ENCODE results near the gene GNAT1. TPM values are rescaled to one million over a fixed set of nuclear protein-coding genes. Genes with fewer than 3 reads are reported as not detected.

Gene GNAT1
- polyA plus RNA-seq, 1 experiment = not detected

DNA sequence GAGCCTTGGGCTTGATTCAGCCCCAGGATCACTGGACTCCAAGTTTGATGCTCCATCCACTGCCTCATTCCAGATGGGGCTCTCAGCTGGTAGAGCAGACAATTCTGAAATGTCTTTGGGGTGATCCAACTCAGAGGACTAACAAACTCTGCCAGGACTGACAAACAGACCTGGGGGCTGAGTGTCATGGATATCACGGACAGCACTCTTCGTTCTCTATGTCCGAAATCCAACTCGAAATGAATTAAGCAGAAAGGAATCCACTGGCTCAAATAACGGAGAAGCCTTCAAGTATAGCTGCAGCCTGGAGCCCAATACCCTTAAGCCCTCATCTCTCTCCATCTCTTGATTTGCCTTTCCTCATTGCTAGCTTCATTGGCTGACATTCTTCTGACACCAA, 27.9 kb downstream of the GNAT1 start:
- no peak for TF ChIP-seq CTCF (IDR thresholded peaks at IDR 0.05; ENCODE audit: insufficient read depth, low read depth, low read length)
- CTCF ChIA-PET = interaction anchor here (0.7 to 17.7 kb wide), 9 partner anchors 15 to 105 kb away, joined by 3 to 378 read pairs (median 3); partner anchors contain the start of gene GNAT1

DNA sequence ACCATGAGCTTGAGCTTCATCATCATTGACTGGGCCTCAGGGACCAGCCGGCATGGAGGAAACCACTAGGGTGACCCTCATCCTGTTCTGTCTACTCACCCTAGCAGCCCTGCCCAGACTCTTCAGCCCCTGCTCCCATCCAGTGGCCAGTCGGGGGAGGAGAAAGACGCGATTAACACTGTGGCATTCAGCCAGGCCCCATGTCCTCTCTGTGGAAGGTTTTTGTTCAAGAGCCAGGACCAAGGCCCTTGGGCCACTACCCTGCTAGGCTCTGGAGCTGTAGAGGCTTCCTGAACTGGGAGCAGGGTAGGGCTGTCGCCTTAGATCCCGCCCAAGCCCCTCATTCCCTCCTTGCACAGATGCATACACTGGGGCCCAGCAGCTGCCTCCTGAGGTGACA, 28.7 kb downstream of the GNAT1 start:
- H3K4me3 ChIP-seq (ENCODE audit: low read depth, low read length) = no peak overlapping the region
- H3K36me3 ChIP-seq (ENCODE audit: control insufficient read depth, insufficient read depth, low read length) = no peaks in the 10 kb centered on the region
- TF ChIP-seq CTCF (IDR thresholded peaks at IDR 0.05; ENCODE audit: insufficient read depth, low read depth, low read length) = no peak
- ChIA-PET POLR2A (no interaction called here), CTCF (interaction anchor here (1.0 to 17.7 kb wide), 6 partner anchors 9 to 100 kb away, joined by 3 to 378 read pairs (median 7); partner anchors contain the start of gene GNAT1)
- DNase-seq (ENCODE audit: low read depth) = no peak
- H3K27me3 ChIP-seq (ENCODE audit: control insufficient read depth, insufficient read depth, low read length) = peaks cover 9% of the 10 kb centered on the region; the same call in 1 of the 2 replicates

More for the DNA sequence above, 27.9 kb downstream of the GNAT1 start:
- H3K4me3 ChIP-seq (ENCODE audit: low read depth, low read length) = no peak overlapping the region
- H3K27me3 ChIP-seq (ENCODE audit: control insufficient read depth, insufficient read depth, low read length) = 0 out of 2 replicates have a peak, but pooled peaks cover 7% of the 10 kb centered on the region
- H3K36me3 ChIP-seq (ENCODE audit: control insufficient read depth, insufficient read depth, low read length) = no peaks in the 10 kb centered on the region
- POLR2A ChIA-PET = no interaction called here
- no peak for DNase-seq (ENCODE audit: low read depth)

GRCh38 chr3:50221051-50221410, 29.6 kb downstream of the GNAT1 start:
- Histone ChIP-seq H3K27me3 (ENCODE audit: control insufficient read depth, insufficient read depth, low read length) (peaks cover 10% of the 10 kb centered on the region), H3K4me3 (ENCODE audit: low read depth, low read length) (no peak overlapping the region), H3K36me3 (ENCODE audit: control insufficient read depth, insufficient read depth, low read length) (no peaks in the 10 kb centered on the region)
- no peak for DNase-seq (ENCODE audit: low read depth)
- CTCF ChIA-PET = interaction anchor here (1.0 to 17.7 kb wide), 5 partner anchors 10 to 101 kb away, joined by 3 to 378 read pairs (median 7); partner anchors contain the start of gene GNAT1
- POLR2A ChIA-PET = no interaction called here
- no peak for TF ChIP-seq CTCF (IDR thresholded peaks at IDR 0.05; ENCODE audit: insufficient read depth, low read depth, low read length)

DNA sequence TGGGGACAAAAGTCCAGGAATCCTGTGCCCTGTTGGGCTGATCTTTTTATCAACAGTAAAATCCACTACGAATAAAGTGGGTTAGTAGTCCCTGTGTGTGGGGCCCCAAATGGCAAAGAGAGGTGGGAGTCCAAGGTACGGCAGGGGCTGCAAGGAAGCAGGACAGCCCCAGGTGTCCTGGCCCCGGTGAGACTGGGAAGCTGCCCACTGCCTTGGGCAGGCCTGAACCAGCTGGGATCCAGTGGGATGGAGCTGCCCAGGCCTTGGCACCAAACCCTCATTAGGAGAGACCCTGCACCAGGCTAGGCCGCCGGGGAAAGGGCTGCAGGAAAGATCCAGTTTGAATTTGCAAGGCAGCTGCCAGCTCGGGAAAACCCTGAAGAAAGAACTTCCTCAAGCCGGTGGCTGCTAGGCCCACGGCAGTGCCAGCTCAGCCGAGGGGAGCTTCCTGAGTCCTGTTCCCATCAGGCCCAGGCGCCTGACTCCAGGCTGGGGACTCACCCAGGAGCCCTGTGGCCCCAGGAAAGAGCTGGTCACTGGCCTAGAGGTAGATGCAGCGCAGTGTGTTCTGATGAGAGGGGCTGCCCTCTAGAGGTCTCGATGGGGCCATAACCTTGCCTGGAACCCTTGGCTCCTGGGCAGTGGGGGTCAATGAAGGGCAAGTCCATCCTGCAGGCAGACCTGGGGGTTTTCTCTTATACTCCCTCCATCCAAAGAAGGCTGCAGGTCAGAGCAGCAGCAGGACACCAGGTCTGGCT, 30.2 kb downstream of the GNAT1 start:
- Histone ChIP-seq H3K4me3 (ENCODE audit: low read depth, low read length) (no peak overlapping the region), H3K27me3 (ENCODE audit: control insufficient read depth, insufficient read depth, low read length) (peaks cover 9% of the 10 kb centered on the region), H3K36me3 (ENCODE audit: control insufficient read depth, insufficient read depth, low read length) (no peaks in the 10 kb centered on the region)
- ChIA-PET POLR2A (no interaction called here), CTCF (interaction anchor here (0.6 to 17.7 kb wide), 6 partner anchors 10 to 101 kb away, joined by 3 to 378 read pairs (median 5); partner anchors contain the start of gene GNAT1)
- TF ChIP-seq CTCF (IDR thresholded peaks at IDR 0.05; ENCODE audit: insufficient read depth, low read depth, low read length) = no peak
- no peak for DNase-seq (ENCODE audit: low read depth)

DNA sequence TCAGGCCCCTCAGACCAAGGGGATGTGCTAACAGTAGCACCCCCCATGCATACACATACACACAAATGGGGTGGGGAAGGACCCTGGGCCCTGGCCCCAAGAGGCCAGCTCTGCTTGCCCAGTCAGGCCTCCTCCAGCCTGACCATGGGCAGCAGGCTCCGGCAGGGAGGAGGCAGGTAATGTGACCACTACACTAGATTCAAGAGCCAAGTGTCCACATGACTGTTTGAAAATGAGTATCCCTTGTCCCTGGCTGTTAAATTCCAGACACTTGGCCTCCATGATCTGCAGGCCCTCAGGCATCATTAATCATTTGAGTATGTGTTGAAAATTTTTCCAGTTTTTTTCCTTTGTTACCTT, 30.7 kb downstream of the GNAT1 start:
- CTCF ChIA-PET = interaction anchor here (1.0 to 17.7 kb wide), 2 partner anchors 25 to 30 kb away, joined by 3 to 378 read pairs; partner anchors contain the start of gene GNAT1
- Histone ChIP-seq H3K4me3 (ENCODE audit: low read depth, low read length) (no peak overlapping the region), H3K36me3 (ENCODE audit: control insufficient read depth, insufficient read depth, low read length) (no peaks in the 10 kb centered on the region), H3K27me3 (ENCODE audit: control insufficient read depth, insufficient read depth, low read length) (peaks cover 9% of the 10 kb centered on the region)
- DNase-seq (ENCODE audit: low read depth) = no peak
- no peak for TF ChIP-seq CTCF (IDR thresholded peaks at IDR 0.05; ENCODE audit: insufficient read depth, low read depth, low read length)
- POLR2A ChIA-PET = no interaction called here

Data from BJ (cell line).